Measurements from ENCODE around the gene WFS1.

DNA sequence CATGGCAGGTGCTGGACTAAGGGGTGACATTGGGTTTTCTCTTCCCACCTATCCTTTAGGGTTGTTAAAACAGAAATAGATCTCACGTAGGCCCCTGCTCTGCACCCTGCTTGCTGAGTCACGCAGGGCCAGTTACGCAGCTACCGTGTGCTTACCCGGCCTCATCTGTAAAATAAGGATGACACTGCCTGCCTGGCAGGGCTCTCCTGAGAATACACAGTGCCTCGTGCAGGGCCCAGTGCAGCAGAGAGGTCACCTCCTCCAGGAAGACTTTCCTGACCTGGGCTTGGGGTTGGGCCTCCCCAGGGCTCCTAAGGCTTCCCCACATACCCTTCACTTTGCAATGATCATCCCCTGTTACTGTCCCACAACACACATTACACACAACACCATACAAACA is 35.7 kb upstream of the WFS1 start:
- TF ChIP-seq, protein P1, sequence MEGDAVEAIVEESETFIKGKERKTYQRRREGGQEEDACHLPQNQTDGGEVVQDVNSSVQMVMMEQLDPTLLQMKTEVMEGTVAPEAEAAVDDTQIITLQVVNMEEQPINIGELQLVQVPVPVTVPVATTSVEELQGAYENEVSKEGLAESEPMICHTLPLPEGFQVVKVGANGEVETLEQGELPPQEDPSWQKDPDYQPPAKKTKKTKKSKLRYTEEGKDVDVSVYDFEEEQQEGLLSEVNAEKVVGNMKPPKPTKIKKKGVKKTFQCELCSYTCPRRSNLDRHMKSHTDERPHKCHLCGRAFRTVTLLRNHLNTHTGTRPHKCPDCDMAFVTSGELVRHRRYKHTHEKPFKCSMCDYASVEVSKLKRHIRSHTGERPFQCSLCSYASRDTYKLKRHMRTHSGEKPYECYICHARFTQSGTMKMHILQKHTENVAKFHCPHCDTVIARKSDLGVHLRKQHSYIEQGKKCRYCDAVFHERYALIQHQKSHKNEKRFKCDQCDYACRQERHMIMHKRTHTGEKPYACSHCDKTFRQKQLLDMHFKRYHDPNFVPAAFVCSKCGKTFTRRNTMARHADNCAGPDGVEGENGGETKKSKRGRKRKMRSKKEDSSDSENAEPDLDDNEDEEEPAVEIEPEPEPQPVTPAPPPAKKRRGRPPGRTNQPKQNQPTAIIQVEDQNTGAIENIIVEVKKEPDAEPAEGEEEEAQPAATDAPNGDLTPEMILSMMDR (conservative IDR thresholded peaks at IDR 0.05): no peak
- TF ChIP-seq EZH2 (IDR thresholded peaks at IDR 0.05; ENCODE audit: low read depth): no peak
